ENCODE results near the gene MLN.

MLN gene

GRCh38 chr6:33788694-33789549 lies 14.9 kb downstream of the MLN start, which contains the start of gene LEMD2:
Gene LEMD2, minus strand, starts transcription at chr6:33789130. Its CDS starts 14 bp downstream, at chr6:33789116.
- DNase-seq, result peak; percentile 88

DNA sequence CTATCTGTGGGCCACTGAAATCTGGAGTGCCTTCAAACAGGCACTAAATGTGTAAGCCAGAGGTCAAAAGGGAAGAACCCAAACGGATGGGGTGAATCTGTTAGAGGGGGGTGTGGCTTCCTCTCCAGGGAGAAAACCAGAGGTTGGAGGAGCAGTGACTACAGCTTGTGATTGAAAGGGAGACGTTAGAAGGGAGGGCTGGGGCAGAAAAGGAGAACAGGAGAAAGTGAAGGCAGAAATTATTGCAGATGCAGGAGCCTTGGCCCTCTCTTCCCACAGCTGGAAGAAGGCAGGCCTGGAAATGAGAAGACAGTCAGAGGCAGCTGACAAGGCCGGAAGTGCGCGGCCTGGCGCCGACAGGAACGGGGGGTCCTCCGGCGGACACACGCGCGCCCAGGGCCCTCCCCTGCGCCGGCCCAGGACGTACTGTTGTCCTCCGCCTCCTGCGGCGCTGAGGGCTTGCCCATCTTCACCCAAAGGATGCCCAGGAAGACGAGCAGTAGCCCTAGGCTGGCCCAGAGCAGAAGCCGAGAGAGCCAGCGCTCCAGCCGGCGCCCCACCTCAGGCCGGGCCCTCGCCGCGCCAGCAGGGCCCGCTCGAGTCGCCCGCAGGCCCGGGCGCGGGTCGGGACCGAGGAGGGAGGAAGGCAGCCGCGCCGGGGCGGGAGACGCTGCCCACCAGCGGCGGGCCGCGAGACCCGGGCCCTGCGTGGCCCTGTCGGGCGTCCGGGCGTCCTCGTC lies 15.7 kb downstream of the MLN start:
- DNase-seq, result peak; percentile 42

GRCh38 chr6:33787346-33787953 lies 16.4 kb downstream of the MLN start:
- DNase-seq, result no peak

DNA sequence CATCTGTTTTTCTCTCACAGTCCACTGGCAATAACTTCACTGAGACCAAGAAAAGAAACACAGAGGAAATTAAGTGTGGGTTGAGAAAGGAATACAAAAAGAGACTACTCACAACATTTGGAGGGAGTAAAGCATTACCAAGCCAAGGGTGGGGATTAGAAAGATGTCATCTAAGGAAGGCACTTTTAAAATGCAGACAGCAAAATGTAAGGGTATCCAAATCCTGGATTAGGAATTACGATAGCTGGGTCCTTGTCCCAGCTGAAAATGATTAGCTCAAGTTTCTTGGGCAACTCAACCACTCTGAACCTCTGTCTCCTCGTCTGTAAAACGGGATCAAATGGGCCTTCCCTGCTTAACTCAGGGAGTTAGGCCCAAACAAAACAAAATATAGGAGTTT lies 17.1 kb downstream of the MLN start:
- DNase-seq, result no peak

DNA sequence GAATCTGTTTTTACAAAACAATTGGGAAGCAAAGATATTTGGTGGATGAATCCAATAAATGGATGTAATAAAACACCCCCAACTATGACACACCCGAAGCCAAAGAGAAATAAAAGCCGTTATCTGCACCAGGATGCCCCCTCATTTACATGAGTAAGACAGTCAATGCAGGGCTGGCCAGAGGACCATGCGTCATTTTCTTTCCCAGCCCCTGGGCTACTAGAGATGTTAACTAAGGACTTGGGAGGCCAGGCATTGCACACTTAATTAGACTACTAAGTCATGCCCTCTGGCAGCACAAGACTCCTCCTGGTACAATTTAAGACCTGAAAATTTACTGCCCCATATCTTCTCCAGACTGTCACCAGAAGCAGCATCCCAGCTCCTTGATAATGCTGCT lies 18.0 kb downstream of the MLN start:
- DNase-seq, result no peak

GRCh38 chr6:33784787-33785186 lies 19.0 kb downstream of the MLN start:
- no peak for DNase-seq

GRCh38 chr6:33783781-33784520 lies 19.9 kb downstream of the MLN start:
- DNase-seq, result no peak

DNA sequence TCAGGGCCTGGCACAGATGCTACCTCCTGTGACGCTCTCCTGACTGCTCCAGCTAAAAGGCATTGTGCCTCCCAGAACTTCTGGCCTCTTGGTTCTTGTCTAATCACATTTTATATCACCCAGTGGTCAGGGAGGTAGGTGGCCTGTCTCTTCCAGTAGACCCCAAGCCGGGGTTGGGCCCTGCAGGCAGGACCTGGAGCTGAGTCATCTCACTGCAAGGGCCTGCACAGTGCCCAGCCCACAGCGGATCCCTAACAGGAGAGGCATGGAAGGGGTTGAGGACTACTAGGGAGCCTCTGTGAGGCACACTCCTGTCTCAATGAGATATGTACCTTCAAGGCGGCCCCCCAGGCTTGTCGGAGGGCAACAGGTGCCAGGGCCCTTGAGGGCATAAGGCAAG lies 21.2 kb downstream of the MLN start:
- DNase-seq, result no peak

GRCh38 chr6:33781131-33781975 lies 22.4 kb downstream of the MLN start:
- no peak for DNase-seq

DNA sequence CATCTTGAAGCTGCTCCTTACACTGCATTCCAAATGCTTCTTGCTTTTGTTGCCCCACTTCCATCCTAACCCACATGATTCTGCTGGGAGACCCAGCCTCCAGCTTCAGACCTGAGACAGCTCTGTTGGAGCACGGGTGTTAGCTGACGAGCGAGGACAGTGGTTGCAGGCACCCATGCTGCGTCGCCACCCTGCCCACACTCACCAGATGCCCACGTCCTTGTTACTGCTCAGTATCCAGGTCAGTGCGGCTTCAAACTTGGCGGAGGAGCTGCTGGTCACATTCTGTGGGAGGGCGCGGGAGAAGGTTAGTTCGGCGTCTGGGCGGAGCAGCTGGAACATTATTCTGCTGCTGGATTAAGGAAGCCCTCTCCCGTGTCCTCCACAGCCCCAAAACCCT lies 23.9 kb downstream of the MLN start:
- no peak for DNase-seq

DNA sequence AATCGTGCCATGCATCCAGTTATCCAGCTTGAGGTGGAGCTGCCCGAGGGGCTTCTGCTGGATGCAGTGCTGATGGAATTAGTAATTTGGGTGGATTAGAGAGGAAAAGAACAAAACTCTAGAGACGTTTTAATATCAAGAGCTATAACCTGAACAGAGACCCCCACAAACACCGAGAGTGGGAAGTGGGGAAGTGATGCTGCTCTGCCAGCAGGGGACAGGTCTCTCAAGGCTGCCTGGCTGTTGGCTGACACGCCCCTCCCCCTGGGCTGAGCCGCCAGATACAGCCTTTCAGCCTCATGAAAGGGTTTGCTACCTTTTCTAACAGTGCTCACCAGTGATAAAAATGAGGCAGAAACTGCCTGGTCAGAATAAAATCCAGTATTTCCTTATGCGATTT lies 24.5 kb downstream of the MLN start:
- no peak for DNase-seq

- DNase-seq, result no peak
Measured at GRCh38 chr6:33778444-33779121, 25.2 kb downstream of the MLN start.

GRCh38 chr6:33777398-33778388 lies 26.1 kb downstream of the MLN start:
- no peak for DNase-seq

DNA sequence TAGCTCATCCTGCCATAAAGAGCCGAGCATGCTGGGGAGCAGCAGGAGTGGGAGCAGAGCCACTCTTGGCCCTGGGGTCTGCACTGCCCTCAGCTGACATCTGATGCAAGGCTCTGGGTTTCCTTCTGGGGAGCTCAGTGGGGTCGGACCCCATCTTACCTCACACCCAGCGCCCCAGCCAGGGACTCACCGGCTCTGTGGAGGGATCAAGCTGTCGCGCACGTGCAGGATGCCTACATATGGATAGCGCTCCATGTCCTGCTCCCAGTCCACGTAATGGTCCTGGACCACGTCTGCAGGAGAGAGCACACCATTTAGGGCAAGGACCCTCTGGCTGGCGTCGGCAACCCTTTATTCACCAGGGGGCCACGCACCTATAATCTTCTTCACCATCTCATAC lies 27.0 kb downstream of the MLN start:
- no peak for DNase-seq

- no peak for DNase-seq
Measured at GRCh38 chr6:33776186-33776585, 27.6 kb downstream of the MLN start.

DNA sequence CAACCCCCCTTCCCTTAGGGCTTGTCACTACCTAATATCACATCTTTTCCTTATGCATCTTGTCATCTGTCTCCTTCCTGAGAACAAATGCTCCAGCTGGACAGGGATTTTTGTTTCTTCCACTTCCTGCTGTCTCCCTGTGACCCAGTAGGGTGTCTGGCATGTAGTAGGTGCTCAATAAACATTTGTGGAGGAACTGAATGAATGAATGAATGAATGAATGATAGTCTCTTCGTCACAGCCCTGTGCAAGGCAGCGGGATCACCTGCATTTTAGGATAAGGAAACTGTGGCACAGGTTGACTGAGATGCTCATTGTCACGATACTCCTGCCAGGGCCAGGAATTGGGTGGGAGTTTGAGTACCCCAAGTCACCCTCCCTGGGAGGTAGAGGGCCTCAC lies 29.0 kb downstream of the MLN start:
- DNase-seq, result no peak

GRCh38 chr6:33772902-33773472 lies 30.8 kb downstream of the MLN start:
- DNase-seq, result no peak

DNA sequence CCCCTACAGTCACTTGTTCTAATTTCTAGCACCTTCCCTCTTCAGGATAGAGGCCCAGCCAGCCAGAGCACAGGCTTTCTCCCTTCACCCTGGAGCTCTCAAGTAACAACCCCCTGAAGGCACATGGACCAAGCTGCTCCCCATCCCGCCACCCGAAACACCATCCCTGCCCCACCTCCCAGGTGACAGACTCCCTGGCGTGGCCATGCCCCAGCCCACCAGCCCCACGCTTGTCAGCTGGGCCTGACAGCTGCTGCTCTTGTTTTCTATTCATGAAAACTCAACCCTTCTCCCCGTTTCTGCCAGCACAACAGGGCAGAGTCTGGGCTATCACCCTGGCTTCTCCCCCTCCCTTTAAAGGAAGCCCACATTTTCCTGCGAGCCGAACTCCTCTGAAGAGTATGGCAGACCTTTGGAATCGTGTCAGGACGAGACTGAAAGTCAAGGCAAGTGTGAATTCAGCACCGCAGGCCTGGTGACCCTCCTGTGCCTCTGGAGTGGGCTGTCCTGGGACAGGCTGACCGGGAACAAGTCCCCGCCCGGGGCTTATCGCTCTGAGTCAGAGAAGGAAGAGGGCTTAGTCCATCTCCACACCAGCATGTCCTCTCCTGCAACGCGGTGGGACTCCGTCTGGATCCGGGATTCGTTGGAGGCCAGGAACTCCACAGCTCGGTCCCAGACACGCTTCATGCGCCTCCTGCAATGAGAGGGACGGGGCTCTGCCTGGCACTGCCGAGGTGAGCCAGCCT lies 31.5 kb downstream of the MLN start:
- no peak for DNase-seq

Data from effector CD4-positive, alpha-beta T cell (primary cell).